IPS-11a (cell line): ENCODE results near the gene EMC10.

Experiments used
- H3K4me3 ChIP-seq: one replicate; pipeline ENCODE4 v1.5.1; 2013; ENCODE audit warnings: low read depth, low read length, control low read depth

The EMC10 gene

GRCh38 chr19:50477751-50478515 is 1.6 kb downstream of the EMC10 start:
- no peak overlapping the region for H3K4me3 ChIP-seq

GRCh38 chr19:50478901-50479715 is 2.8 kb downstream of the EMC10 start:
- H3K4me3 ChIP-seq: no peak overlapping the region

DNA sequence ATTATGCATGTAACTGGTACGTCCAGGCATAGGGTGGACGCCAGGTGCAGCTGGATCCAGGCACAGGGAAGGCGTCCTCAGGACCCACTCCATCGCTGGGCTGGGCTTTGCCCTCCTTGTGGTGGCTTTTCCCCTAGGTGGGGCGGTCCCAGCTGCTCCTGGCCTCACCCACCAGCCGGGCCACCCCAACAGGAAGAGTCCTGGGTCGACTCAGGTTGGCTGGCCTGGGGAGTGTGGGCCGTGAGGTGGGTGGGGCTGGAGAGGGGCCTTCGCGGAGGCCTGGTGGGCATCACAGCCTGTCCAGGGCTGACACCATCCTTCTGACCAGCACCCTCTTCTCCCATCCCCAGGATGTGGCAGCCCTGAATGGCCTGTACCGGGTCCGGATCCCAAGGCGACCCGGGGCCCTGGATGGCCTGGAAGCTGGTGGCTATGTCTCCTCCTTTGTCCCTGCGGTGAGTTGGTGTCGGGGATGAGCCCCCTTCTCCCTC is 3.5 kb downstream of the EMC10 start:
- no peak overlapping the region for H3K4me3 ChIP-seq

DNA sequence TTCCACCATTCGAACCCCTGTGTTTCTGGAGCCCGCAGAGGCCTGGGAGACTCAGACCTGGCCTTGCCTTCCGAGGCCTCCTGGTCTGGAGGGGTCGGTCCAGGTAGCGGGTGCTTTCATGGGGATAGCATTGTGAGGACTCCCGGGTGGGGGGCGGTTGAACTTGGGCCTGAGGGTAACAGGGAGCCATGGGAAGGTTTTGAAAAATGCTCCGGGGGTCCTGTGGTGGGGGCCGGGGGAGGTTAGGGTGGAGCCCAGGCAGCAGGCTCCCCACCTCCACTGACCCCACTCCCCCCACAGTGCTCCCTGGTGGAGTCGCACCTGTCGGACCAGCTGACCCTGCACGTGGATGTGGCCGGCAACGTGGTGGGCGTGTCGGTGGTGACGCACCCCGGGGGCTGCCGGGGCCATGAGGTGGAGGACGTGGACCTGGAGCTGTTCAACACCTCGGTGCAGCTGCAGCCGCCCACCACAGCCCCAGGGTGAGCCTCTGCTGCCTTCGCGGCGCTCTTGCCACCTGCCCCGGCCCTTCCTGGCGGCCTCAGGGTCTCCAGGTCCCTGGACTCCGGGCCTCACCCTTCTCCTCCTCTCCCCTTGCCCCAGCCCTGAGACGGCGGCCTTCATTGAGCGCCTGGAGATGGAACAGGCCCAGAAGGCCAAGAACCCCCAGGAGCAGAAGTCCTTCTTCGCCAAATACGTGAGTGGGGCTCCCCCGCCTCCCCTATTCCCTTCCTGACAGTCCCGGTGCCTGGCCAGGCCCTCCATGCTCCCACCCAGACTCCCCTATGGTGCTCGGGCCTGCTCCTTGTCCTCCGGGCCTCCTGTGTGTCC is 4.2 kb downstream of the EMC10 start:
- no peak overlapping the region for H3K4me3 ChIP-seq

DNA sequence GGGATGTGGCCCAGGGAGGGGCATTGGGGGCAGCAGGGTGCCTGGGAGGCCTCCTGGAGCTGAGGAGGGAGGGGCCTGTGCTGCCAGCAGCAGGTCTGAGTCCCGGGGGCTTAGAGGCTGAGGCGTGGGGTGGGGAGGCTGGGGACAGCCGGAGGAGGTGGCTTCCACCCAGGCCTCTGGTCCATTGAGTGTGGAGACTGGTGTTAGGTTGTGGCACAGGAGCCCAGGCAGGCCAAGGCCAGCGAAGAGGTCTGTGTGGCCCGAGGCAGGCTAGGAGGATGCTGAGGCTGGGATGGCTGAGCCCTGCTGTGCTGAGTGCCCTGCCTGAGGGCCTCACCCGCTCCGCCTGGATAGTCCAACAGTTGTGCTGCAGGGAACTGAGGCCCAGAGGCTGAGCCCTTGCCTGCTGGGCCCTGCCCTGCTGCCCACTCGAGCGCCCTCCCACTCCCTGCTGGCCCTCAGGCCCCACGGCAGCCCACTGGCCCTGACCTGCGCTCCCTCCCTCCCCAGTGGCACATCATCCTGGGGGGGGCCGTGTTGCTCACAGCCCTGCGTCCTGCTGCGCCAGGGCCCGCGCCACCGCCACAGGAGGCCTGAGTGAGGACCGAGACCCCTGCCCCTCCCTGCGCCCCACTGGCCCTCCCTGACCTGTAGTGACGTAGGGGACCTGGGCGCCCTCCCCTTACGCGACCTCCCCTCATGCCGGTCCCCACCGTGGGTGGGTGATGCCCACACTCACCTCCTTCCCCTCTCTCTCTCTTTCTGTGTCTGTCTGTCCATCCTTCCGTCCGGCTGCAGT is 5.2 kb downstream of the EMC10 start:
- no peak overlapping the region for H3K4me3 ChIP-seq

GRCh38 chr19:50482271-50482855 is 6.1 kb downstream of the EMC10 start:
- no peak overlapping the region for H3K4me3 ChIP-seq

GRCh38 chr19:50482916-50483315 is 6.6 kb downstream of the EMC10 start:
- H3K4me3 ChIP-seq: no peak overlapping the region

DNA sequence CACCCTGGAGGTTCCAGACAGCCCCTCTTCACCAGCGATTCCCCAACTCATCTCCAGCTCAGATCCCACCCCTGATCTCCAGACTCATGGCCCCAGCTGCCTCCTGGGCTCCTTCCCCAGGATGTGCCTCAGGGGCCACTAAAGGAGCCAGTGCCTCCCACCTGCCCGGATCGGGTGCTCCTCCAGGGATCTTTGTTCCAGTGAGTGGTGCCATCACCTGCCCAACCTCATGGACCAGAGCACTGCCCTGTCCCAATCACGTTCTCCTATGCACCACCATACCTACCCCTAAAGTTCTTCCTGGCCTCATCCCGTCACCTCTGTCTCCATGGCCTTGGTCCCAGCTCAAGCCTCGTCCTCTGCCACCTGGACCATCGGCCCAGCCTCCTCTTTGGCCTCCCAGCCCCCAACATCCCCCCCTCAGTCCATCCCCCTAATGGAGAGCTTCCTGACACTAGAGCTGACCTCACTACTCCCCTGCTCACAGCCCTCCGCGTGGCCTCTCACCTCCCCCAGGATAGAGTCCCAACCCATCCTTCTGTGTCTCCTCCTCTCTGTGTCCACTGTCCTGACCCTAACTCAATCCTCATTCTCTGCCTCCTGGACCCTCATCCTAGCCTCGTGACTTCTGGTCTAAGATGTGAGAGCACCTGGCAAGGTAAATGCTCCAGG is 9.1 kb downstream of the EMC10 start:
- no peak overlapping the region for H3K4me3 ChIP-seq

DNA sequence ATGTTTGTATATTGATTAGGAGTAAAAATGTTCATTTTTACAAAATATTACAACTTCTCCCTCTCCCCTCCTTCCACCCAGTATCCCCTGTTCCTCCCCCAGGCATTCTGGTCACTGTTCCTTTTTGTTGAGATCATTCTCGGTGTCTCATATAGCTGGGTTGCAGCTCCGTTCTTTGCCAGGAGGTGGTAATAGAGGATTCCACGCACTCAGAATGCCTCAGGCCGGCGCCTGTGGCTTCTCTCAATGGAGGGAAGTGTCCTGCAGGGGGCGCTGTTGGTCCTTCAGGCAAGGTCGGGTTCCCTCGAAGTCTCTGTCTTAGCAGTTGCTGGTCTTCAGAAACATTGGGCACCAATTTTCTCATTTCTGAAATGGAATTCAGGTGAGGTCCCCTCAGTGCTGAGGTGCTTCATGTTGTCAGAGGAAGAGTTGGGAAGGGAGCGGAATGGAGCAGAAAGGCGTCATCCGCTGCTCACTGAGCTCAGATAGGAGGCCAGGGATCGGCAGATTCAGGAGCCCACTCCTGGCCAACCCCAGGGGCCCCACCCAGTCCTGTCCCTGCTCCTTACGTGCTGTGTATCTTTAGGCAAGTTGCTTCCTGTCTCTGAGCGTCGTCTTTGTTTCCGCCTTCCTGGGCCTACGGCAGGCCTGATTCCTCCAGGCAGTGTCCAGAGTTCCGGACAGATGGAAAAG is 10.7 kb downstream of the EMC10 start:
- H3K4me3 ChIP-seq: no peak overlapping the region

DNA sequence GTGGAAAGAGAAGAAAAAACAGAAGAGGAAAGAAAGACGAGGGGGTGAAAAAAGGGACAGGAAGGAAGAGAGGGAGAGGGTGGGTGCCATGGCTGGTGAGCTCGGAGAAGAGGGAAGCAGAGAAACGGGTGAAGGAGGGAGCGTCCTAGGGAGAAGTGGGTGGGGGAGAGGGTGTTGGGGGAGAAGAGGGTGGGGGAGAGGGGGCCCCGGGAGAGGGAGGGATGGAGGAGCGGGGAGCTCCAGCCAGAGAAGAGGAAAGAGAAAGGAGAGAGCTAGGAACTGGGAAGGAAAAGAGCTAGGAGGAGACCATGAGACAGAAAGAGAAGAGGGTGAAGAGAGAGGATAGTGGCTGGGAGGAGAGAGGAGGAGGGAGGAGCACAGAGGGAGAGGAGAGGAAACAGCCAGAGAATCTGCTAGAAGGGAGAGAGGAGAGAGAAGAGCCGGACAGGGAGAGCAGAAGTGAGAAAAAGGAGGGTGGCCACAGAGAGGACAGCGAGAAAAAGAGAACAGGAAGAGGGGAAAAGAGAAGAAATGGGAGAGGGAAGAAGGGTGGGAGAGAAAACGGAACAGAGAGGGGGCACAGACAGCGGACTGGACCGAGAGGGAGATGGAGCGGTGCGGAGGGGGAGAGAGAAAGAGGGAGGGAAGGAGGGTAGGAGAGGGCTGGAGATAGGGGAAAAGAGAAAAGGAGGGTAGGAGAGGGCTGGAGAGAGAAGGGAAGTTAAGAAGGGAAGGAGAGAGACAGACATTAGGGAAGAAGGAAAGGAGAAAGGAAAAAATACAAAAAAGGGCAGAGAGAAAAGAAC is 12.3 kb downstream of the EMC10 start:
- H3K4me3 ChIP-seq: no peak overlapping the region

DNA sequence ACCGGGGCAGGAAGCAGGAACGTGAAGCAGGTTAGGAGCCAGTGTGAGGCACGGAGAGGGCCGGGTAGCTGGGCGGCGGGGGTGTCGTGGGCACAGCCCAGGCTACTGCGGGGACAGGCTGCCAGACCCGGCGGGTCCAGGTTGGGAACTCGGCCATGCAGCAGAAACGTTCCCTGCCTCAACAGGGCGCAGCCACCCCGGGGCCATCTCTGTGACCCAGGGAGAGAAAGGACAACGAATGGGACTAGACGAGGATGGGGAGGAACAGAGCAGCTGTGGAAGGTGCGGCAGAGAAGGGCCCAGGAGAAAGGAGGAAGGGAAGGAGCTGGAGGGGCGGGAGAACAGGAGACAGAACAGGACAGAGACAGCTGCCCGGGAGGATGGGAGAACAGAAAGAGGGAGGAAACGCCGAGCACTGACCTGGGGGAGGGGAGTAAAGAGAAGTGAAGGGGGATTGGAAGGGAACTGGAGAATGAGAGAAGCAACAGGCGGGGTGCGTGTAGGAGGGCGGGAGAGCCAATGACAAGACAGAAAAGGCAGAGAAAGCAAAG is 13.2 kb downstream of the EMC10 start:
- no peak overlapping the region for H3K4me3 ChIP-seq

DNA sequence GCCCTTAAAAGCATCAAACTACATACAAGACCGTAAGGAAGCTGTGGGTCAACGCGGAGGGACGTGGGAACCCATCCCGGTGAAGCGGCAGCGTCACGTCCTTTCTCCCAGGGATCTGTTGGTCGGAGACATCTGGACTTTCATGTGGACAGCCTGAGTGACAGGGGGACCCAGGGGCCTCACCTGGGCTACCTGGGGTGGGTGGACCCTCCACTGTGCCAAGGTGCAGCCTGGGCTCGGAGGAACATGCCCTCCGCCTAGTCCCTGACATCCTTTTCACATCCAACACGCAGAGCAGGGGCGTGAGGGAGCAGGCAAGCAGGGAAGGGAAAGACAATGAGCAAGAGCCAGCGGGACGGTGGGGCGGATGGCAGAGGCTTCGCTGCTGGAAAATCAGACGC is 14.1 kb downstream of the EMC10 start:
- no peak overlapping the region for H3K4me3 ChIP-seq

DNA sequence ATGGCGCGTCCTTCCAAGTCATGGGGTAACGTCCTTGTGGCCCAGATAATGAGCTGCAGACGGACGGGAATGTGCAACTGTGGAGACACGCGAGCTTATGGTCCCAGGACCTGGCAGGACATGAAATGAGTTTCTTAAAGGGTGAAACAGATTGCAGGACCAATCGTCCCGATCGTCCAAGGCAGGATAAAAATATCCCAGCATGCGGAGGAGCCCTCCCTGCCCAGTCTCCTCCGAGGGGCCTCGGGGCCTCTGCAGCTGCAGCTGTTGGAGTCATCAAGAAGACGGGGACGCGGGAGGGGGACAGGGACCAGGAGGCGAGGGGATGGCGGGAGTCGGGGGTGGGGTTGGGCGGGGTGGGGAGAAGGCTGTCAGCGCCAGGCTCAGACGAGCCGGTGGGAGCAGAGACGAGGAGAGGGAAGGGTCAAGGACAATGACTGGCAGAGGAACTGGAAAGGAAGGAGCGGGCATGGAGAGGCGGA is 14.7 kb downstream of the EMC10 start:
- H3K4me3 ChIP-seq: no peak overlapping the region

DNA sequence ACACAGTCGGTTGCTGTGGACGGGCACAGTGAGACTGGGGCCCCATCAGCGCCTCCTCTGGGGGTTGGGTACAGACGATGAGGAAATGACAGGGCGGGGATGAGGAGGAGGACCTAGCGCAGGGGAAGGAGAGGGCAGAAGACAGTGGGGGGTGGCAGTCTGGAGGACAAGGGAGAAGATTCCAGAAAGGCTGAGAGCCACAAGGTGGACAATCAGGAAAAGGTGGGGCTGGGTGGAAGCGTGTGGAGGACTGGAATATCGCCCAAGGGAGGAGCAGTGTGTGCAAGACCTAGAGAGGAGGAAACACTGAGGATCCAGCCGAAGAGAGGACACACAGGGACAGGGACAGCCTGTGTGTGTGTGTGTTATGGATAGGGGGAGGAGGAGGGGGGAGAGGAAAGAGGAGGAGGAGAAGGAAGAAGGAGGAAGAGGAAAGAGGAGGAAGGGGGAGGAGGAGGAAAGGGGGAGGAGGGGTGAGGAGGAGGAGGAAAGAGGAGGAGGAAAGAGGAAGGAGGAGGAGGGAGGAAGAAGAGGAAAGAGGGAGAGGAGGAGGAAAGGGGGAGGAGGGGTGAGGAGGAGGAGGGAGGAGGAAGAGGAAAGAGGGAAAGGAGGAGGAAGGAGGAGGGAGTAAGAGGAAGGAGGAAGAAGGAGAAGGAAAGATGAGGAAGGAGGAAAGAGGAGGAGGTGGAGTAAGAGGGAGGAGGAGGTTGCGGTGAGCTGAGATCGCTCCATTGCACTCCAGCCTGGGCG is 16.2 kb downstream of the EMC10 start:
- no peak overlapping the region for H3K4me3 ChIP-seq

DNA sequence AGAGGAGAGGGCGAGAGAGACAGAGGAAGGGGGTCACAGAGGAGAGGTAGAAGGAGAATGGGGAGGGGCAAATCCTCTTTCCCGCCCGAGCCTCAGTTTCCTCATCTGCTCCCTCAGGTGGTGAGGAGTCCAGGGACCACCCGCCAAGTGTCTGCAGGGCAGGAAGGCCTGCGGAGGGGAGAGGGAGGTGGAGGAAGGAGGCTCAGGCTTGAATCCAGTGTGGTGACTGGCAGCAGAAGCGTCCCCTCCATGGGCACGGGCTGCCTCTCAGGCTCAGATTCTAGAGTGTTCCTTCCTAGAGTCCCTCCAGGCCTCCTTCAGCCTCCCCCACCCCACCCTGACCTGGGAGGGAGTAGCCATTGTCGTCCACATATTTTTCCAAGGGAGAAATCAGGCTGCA is 16.9 kb downstream of the EMC10 start:
- no peak overlapping the region for H3K4me3 ChIP-seq

- no peak overlapping the region for H3K4me3 ChIP-seq
Observed at GRCh38 chr19:50494186-50495019, 18.1 kb downstream of the EMC10 start.
